NCI-H2107 treated with DMSO at 0.1 percent for 48 hours (cell line): ENCODE results near the gene TMEM86B.

Experiments
- DNase-seq: peaks from one replicate; lab custom pipeline; 2025; ENCODE audit not compliant: unreplicated experiment; lab: John Stamatoyannopoulos, UW

The TMEM86B gene

GRCh38 chr19:55179606-55180484 lies 48.7 kb downstream of the TMEM86B start, which contains the start of gene SYT5:
TSS of gene SYT5 (minus strand) at chr19:55180289. CDS start at chr19:55179041, 1,248 bp downstream.
- no peak for DNase-seq

- peak; percentile 38 for DNase-seq
Observed at GRCh38 chr19:55178781-55179599, 49.6 kb downstream of the TMEM86B start.
